ENCODE results near the gene TTC13.
"Not testable (repeated sequence)": the region's sequence is repeated elsewhere in the genome, so short reads cannot be mapped to it uniquely, and the experiment has no call there.

TTC13 gene

DNA sequence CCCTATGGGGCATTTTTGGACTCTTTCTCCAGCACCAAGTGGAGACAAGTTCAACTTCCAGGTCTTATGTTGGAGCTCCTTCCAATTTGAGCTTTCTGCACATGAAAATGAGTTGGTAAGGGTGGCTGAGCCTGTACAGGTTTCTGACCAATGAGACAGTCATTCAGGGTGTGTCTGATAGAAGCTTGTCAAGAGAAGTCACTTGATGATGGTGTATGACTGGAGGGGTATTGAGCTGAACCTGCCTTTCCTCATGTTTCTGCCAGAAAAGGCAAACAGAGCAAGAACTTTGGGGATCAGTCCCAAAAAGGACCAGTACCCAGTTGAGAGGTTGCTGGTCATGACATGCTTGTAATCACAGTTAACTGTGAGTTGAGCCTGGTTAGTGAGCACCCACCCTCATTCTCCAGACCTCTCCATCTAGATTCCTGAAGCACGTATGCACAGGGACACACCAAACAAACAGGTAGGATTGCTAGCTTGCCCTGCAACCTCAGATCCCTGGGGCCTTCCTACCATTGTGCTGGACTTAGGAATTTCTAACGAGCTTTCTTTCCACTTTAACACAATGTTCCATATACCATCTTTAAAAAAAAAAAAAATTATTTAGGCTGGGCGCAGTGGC is 34.8 kb upstream of the TTC13 start:
- DNase-seq (ENCODE audit: low read depth, low spot score) = no peak
- H3K4me3 ChIP-seq (ENCODE audit: low read depth, low read length) = no peak overlapping the region
- ChIA-PET CTCF (no interaction called here), POLR2A (no interaction called here)
- TF ChIP-seq, protein P1, sequence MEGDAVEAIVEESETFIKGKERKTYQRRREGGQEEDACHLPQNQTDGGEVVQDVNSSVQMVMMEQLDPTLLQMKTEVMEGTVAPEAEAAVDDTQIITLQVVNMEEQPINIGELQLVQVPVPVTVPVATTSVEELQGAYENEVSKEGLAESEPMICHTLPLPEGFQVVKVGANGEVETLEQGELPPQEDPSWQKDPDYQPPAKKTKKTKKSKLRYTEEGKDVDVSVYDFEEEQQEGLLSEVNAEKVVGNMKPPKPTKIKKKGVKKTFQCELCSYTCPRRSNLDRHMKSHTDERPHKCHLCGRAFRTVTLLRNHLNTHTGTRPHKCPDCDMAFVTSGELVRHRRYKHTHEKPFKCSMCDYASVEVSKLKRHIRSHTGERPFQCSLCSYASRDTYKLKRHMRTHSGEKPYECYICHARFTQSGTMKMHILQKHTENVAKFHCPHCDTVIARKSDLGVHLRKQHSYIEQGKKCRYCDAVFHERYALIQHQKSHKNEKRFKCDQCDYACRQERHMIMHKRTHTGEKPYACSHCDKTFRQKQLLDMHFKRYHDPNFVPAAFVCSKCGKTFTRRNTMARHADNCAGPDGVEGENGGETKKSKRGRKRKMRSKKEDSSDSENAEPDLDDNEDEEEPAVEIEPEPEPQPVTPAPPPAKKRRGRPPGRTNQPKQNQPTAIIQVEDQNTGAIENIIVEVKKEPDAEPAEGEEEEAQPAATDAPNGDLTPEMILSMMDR (IDR thresholded peaks at IDR 0.05; ENCODE audit: insufficient read depth, low read length, missing control alignments) = no peak

DNA sequence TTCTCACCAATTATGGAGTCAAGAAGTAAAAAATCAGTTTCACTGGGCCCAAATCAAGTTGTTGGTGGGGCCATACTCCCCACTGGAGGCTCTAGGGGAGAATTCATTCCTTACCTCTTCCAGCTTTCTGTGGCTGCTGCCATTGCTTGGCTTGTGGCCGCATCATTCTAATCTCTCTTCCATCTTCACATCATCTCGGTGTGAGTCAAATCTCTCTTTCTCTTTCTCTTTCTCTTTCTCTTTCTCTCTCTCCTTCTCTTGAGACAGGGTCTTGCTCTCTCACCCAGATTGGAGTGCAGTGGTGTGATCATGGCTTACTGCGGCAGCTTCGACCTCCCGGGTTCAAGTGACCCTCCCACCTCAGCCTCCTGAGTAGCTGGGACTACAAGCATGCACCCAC is 33.3 kb upstream of the TTC13 start:
- no peak overlapping the region for H3K4me3 ChIP-seq (ENCODE audit: low read depth, low read length)
- TF ChIP-seq, protein P1 (IDR thresholded peaks at IDR 0.05; ENCODE audit: insufficient read depth, low read length, missing control alignments) = no peak
- ChIA-PET CTCF (no interaction called here), POLR2A (no interaction called here)
- DNase-seq (ENCODE audit: low read depth, low spot score) = no peak

GRCh38 chr1:231011360-231011759 is 32.7 kb upstream of the TTC13 start:
- DNase-seq (ENCODE audit: low read depth, low spot score) = no peak
- no peak overlapping the region for H3K4me3 ChIP-seq (ENCODE audit: low read depth, low read length)
- POLR2A ChIA-PET = no interaction called here
- CTCF ChIA-PET = no interaction called here
- TF ChIP-seq, protein P1 (IDR thresholded peaks at IDR 0.05; ENCODE audit: insufficient read depth, low read length, missing control alignments) = no peak

GRCh38 chr1:231007535-231007934 is 28.9 kb upstream of the TTC13 start:
- DNase-seq (ENCODE audit: low read depth, low spot score); POLR2A ChIA-PET; H3K4me3 ChIP-seq (ENCODE audit: low read depth, low read length); CTCF ChIA-PET: not testable (repeated sequence)

GRCh38 chr1:231001892-231002291 is 23.2 kb upstream of the TTC13 start:
- TF ChIP-seq, protein P1 (IDR thresholded peaks at IDR 0.05; ENCODE audit: insufficient read depth, low read length, missing control alignments) = no peak
- DNase-seq (ENCODE audit: low read depth, low spot score) = no peak
- ChIA-PET CTCF (no interaction called here), POLR2A (no interaction called here)
- no peak overlapping the region for H3K4me3 ChIP-seq (ENCODE audit: low read depth, low read length)

DNA sequence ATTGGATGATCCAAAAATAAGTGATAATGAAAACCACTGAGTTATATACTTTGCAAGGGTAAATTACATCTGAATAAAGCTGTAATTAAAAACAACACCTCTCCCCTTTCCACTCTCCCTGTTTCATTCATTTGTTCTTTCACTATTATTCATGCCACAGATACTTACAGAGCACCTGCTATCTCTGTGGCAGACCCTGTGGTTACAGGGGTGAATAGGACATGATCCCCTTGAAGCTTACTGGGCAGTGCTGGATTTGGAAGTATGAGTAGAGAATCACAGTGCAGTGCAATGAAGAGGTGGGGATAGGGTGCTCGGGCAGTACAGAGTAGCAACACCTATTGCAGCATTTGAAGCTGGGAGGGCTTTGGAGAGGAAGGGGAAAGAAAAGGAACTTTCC is 22.0 kb upstream of the TTC13 start:
- DNase-seq (ENCODE audit: low read depth, low spot score) = no peak
- CTCF ChIA-PET = interaction anchor here (1.0 kb wide), 1 partner anchor 106 kb away, joined by 3 read pairs; no protein-coding TSS in a partner anchor
- TF ChIP-seq, protein P1 (IDR thresholded peaks at IDR 0.05; ENCODE audit: insufficient read depth, low read length, missing control alignments) = no peak
- POLR2A ChIA-PET = no interaction called here
- H3K4me3 ChIP-seq (ENCODE audit: low read depth, low read length) = no peak overlapping the region

GRCh38 chr1:231000201-231000600 is 21.5 kb upstream of the TTC13 start:
- TF ChIP-seq, protein P1 (IDR thresholded peaks at IDR 0.05; ENCODE audit: insufficient read depth, low read length, missing control alignments) = no peak
- POLR2A ChIA-PET = no interaction called here
- H3K4me3 ChIP-seq (ENCODE audit: low read depth, low read length) = no peak overlapping the region
- no peak for DNase-seq (ENCODE audit: low read depth, low spot score)
- CTCF ChIA-PET = no interaction called here

Data from AG04449 (cell line).